ENCODE results near the gene TMEM273. TPM values are rescaled to one million over a fixed set of nuclear protein-coding genes. Genes with fewer than 3 reads are reported as not detected.

TMEM273 gene
- total RNA-seq, 1 donor from 2014 or later: not detected

DNA sequence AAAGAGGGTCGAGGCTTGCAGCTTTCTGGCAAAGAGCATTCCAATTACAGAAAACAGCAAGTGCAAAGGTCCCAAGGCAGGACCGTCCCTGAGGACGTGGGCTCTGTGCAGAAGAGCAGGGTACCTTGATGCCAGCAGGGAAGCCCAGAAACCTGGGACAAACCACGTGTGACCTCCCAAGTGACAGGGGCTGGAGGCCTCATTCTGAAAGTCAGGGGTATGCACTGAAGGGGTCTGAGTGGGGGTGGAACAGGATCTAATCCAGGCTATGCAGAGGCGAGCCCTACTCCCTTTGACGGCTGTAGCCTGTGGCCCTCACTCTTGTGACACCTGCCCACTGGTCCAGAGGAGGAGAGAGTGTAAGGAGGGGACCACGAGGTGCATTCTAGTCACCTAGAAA lies 22.9 kb downstream of the TMEM273 start:
- H3K27me3 Mint-ChIP-seq (ENCODE audit: low read depth): peaks cover 47% of the 10 kb centered on the region
- no peak for DNase-seq (ENCODE audit: low spot score in 2 of 2, unreplicated experiment in 2 of 2)
- TF ChIP-seq, protein P1, sequence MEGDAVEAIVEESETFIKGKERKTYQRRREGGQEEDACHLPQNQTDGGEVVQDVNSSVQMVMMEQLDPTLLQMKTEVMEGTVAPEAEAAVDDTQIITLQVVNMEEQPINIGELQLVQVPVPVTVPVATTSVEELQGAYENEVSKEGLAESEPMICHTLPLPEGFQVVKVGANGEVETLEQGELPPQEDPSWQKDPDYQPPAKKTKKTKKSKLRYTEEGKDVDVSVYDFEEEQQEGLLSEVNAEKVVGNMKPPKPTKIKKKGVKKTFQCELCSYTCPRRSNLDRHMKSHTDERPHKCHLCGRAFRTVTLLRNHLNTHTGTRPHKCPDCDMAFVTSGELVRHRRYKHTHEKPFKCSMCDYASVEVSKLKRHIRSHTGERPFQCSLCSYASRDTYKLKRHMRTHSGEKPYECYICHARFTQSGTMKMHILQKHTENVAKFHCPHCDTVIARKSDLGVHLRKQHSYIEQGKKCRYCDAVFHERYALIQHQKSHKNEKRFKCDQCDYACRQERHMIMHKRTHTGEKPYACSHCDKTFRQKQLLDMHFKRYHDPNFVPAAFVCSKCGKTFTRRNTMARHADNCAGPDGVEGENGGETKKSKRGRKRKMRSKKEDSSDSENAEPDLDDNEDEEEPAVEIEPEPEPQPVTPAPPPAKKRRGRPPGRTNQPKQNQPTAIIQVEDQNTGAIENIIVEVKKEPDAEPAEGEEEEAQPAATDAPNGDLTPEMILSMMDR (IDR thresholded peaks at IDR 0.05; ENCODE audit: unreplicated experiment): no peak
- H3K27ac Mint-ChIP-seq: no peak overlapping the region
- no peaks in the 10 kb centered on the region for H3K9me3 Mint-ChIP-seq
- no peaks in the 10 kb centered on the region for H3K36me3 Mint-ChIP-seq
- no peaks in the 10 kb centered on the region for H3K4me1 Mint-ChIP-seq
- no peak overlapping the region for H3K4me3 Mint-ChIP-seq

DNA sequence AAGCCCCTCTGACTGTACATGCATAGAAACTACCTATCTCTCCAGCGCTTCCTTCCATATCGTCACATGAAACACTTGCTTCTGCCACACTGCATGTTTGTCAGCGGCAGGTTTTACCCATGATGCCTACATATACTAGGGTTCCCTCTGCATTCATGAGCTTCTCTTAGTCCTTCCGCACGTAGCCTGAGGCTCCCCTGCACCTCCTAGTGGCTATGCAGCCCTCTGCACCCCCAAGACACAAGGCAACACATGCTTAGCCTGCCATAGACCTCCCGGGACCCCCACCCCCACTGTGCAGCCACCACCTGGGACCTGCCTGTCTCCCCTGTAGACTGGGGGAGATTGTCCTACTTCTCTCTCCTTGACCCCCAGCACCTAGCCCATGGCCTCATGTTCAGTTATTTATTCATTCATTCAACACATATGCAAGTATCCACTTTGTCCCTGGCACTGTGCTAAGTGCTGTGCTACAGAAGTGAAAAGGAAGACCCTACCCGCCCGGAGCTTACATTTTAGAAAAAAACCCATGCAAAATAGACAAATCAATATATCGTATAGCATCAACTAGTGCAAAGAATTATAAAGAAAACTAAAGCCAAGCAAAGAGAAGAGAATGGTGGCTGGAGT lies 23.5 kb downstream of the TMEM273 start:
- no peaks in the 10 kb centered on the region for H3K9me3 Mint-ChIP-seq
- H3K27ac Mint-ChIP-seq: no peak overlapping the region
- no peak overlapping the region for H3K4me3 Mint-ChIP-seq
- H3K36me3 Mint-ChIP-seq: no peaks in the 10 kb centered on the region
- peak in 1 of 2 experiments; percentile 65 for DNase-seq (ENCODE audit: low spot score in 2 of 2, unreplicated experiment in 2 of 2)
- TF ChIP-seq, protein P1 (IDR thresholded peaks at IDR 0.05; ENCODE audit: unreplicated experiment): no peak
- H3K27me3 Mint-ChIP-seq (ENCODE audit: low read depth): peaks cover 53% of the 10 kb centered on the region
- no peaks in the 10 kb centered on the region for H3K4me1 Mint-ChIP-seq

DNA sequence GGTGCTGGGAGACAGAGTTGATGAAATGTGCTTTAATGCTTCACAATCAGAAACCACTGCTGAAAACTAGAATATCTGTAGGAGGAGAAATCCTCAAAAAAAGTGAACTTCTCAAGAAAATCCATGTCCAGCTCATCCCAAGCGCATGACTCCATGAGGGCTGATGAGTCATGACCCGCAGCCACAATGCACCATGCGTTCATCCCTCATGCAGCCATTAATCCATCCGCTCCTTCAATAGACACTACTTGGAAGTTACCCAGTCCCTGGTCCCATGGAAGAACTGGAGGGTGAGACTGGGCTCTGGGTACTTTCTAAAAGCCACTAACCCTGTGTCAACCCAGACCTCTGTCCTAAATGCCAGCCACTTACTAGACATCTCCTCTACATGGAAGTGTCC lies 24.4 kb downstream of the TMEM273 start:
- Mint-ChIP-seq H3K4me1 (no peaks in the 10 kb centered on the region), H3K4me3 (no peak overlapping the region), H3K27me3 (ENCODE audit: low read depth) (peaks cover 58% of the 10 kb centered on the region), H3K27ac (no peak overlapping the region), H3K36me3 (no peaks in the 10 kb centered on the region), H3K9me3 (no peaks in the 10 kb centered on the region)
- no peak for DNase-seq (ENCODE audit: low spot score in 2 of 2, unreplicated experiment in 2 of 2)
- TF ChIP-seq, protein P1 (IDR thresholded peaks at IDR 0.05; ENCODE audit: unreplicated experiment): no peak

DNA sequence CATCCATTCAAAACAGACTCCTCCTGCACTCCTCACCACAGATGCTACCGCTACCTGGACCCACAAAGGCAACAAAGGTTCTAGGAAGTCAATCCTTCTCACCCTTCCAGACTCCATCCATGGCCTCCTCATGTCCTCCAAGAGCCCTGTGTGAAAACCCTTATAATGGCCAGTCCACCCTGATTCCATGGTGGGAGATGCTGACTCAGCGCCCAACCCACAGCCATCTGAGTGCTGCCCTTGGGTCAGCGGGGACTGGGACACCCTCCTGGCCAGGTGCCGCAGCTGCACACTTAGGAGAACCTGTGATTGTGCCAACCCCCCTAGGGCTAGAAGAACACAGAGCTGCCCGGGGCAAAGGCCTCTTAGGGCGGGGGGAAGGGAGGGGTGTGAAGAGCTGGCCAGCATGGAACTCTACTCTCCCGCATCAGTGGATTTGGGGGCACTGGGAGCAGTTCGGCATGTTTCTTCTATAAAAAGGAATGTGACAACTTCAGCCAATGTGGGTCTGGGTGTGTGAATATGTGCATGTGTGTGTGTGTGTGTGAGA lies 25.4 kb downstream of the TMEM273 start:
- H3K36me3 Mint-ChIP-seq: no peaks in the 10 kb centered on the region
- H3K4me1 Mint-ChIP-seq: no peaks in the 10 kb centered on the region
- H3K27ac Mint-ChIP-seq: no peak overlapping the region
- no peak overlapping the region for H3K4me3 Mint-ChIP-seq
- H3K27me3 Mint-ChIP-seq (ENCODE audit: low read depth): peaks cover 66% of the 10 kb centered on the region
- no peak for DNase-seq (ENCODE audit: low spot score in 2 of 2, unreplicated experiment in 2 of 2)
- TF ChIP-seq, protein P1 (IDR thresholded peaks at IDR 0.05; ENCODE audit: unreplicated experiment): no peak
- no peaks in the 10 kb centered on the region for H3K9me3 Mint-ChIP-seq

DNA sequence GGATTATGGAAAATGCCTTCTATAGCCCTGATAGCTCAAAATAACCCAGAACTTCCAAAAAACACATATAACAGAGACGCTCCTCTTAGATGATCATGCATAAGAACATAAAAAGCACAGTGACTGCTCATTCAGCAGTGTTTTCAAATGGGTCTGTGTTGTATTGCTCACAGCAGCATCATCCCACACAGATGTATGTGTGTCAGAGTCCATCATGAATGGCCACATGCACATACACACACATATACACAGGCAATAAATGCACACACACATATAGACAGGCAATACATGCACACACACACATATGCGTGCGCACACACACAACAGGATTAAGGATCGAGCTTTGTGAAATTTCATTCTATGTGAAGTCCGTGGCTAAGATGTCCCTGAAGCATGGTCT lies 26.1 kb downstream of the TMEM273 start:
- TF ChIP-seq, protein P1 (IDR thresholded peaks at IDR 0.05; ENCODE audit: unreplicated experiment): no peak
- no peak overlapping the region for H3K27ac Mint-ChIP-seq

More for the DNA sequence above, 26.1 kb downstream of the TMEM273 start:
- H3K4me1 Mint-ChIP-seq: no peaks in the 10 kb centered on the region
- DNase-seq (ENCODE audit: low spot score in 2 of 2, unreplicated experiment in 2 of 2): no peak
- no peaks in the 10 kb centered on the region for H3K36me3 Mint-ChIP-seq
- peaks cover 73% of the 10 kb centered on the region for H3K27me3 Mint-ChIP-seq (ENCODE audit: low read depth)
- no peaks in the 10 kb centered on the region for H3K9me3 Mint-ChIP-seq
- H3K4me3 Mint-ChIP-seq: no peak overlapping the region

All from mesothelial cell of epicardium (in vitro differentiated cells).